Measurements from ENCODE around the gene TMOD3. TPM values are rescaled to one million over a fixed set of nuclear protein-coding genes. Genes with fewer than 3 reads are reported as not detected.

TMOD3 gene
- total and polyA plus RNA-seq, 12 donors = 3.9 to 42.5 (median 22.4) TPM

DNA sequence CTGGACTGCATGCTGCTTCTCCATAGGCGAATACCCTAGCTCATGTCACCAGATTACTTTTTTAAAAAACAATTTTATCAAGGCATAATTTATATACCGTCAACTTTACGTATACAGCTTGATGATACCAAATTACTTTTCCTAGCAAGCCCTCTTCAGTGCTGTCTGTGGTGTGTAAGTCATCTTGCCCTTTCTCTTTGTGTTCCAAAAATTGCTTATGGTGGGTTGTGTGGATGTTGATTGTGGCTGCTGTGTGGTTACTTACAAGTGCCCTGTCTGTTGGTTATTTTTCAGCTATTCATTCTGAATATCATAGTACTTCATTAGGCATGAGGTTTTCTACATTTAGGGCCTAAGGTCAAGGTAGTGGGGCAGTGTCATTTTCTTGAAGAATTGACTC lies 12.8 kb downstream of the TMOD3 start:
- Histone ChIP-seq H3K4me1 (replicated peaks in 1 of 2) (peaks cover 16 to 76% of the 10 kb centered on the region in 2 donors), H3K27ac (no peak overlapping the region)

DNA sequence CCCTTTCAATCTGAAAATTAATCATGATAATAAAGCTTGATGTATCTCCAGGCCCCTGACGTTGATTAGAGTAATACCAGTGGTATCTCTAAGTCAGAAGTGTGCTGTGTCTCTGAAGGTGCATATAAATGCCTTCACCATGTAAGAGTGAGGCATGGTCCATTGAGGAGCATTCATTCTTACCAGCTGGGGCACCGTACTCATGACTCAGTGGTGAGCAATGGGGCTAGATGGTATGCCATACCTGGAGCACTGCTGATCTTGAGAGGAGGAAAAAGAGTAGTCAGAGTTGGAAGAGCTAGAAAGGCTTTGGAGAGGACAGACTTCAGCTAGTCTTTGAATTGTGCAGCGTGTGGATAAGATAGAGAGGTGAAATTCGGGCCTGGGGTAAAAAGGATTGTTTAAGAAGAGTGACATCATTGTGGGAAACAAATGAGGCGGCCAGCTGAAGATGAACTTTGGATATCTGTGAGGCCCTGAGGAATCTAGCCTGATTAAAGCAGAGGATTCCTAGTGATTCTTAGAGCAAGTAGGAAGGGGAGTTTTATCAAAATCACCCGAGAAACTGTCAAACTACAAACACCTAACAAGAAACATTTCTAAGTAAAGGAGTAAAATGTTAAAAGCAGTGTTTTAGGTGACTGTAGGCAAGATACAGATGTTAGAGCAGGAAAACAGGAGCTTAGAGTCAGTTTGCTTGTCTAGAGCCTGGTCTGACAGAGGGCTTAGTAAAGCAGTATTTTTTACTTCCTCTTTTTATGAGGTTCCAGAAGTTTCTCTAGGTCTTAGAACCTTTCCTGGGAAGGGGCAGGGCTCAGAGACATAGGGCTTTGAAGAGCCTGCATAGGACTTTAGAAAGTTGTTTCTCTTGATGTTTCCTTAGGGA lies 13.6 kb downstream of the TMOD3 start:
- Histone ChIP-seq H3K4me1 (replicated peaks in 1 of 2) (peaks cover 12 to 68% of the 10 kb centered on the region in 2 donors), H3K27me3 (no peaks in the 10 kb centered on the region), H3K4me3 (no peak overlapping the region), H3K36me3 (replicated peaks in 1 of 2) (no peaks in the 10 kb centered on the region), H3K27ac (no peak overlapping the region), H3K9me3 (replicated peaks in 1 of 3) (no peaks in the 10 kb centered on the region)
- 75 to 82% (median 78%) methylated on average over 6 of the region's 6 CpGs for WGBS, 4 donors
- DNase-seq = no peak
- intact Hi-C loops (cut with DNase I) = no loop called here
- TF ChIP-seq, protein P1, sequence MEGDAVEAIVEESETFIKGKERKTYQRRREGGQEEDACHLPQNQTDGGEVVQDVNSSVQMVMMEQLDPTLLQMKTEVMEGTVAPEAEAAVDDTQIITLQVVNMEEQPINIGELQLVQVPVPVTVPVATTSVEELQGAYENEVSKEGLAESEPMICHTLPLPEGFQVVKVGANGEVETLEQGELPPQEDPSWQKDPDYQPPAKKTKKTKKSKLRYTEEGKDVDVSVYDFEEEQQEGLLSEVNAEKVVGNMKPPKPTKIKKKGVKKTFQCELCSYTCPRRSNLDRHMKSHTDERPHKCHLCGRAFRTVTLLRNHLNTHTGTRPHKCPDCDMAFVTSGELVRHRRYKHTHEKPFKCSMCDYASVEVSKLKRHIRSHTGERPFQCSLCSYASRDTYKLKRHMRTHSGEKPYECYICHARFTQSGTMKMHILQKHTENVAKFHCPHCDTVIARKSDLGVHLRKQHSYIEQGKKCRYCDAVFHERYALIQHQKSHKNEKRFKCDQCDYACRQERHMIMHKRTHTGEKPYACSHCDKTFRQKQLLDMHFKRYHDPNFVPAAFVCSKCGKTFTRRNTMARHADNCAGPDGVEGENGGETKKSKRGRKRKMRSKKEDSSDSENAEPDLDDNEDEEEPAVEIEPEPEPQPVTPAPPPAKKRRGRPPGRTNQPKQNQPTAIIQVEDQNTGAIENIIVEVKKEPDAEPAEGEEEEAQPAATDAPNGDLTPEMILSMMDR (IDR thresholded peaks at IDR 0.05) = no peak

More for the DNA sequence above, 12.8 kb downstream of the TMOD3 start:
- 92 to 100% (median 96%) methylated on average over 3 of the region's 3 CpGs for WGBS, 4 donors
- DNase-seq = no peak
- Histone ChIP-seq H3K36me3 (replicated peaks in 1 of 2) (no peaks in the 10 kb centered on the region), H3K27me3 (no peaks in the 10 kb centered on the region), H3K4me3 (no peak overlapping the region), H3K9me3 (replicated peaks in 1 of 3) (no peaks in the 10 kb centered on the region)
- no peak for TF ChIP-seq POLR2A (IDR thresholded peaks at IDR 0.05)
- TF ChIP-seq, protein P1 (IDR thresholded peaks at IDR 0.05) = no peak
- intact Hi-C loops (cut with DNase I) = no loop called here

DNA sequence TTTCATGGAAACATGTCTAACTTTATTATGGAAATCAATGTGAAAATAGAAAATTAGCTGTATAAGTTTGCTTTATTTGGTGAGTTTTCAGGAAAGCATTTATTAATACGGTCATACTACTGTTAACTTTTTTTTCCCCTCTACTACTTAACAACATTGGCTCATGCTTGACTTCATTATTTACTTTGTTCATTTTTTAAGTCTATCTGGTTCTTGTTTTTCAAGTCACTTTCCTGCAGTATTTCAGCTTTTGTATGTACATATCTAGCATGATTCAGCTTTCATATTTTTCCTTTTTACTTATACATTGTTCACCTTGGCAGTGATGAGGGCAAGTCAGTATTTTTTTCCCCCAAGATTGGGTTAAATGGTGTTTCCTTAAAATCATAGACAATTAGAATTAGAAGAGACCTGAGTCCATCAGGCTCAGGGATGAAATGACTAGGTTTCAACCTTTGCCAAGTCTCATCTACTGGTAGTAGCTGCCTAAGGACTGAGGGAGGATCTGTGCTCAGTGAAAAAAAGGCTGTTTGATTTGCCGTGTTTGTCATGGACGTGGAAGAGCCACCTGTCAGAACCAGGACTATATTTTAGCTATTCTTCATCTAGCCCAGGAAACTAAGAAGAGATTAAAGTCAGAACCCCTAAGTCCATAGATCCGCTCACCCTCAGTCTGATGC lies 15.4 kb downstream of the TMOD3 start:
- no peak overlapping the region for H3K4me3 ChIP-seq
- TF ChIP-seq POLR2A (IDR thresholded peaks at IDR 0.05) = no peak
- TF ChIP-seq, protein P1 (IDR thresholded peaks at IDR 0.05) = no peak

DNA sequence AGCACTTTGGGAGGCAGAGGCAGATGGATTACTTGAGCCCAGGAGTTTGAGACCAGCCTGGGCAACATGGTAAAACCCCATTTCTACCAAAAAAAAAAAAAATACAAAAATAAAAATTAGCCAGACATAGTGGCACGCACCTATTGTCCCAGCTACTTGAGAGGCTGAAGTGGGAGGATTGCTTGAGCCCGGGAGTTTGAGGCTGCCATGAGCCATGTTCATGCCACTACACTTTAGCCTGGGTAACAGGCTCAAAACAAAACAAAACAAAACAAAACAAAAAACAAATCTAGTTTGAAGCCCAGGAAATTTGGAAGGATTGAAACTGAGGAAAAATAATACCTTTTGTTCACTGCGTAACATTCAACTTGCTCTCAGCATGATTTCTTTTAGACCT lies 16.6 kb downstream of the TMOD3 start:
- no peaks in the 10 kb centered on the region for H3K36me3 ChIP-seq (replicated peaks in 1 of 2)
- H3K4me1 ChIP-seq (replicated peaks in 1 of 2) = peaks cover 18 to 63% of the 10 kb centered on the region in 2 donors
- H3K4me3 ChIP-seq = no peak overlapping the region
- no peaks in the 10 kb centered on the region for H3K27me3 ChIP-seq
- TF ChIP-seq POLR2A (IDR thresholded peaks at IDR 0.05) = no peak
- TF ChIP-seq, protein P1 (IDR thresholded peaks at IDR 0.05) = no peak
- peak overlapping the region in 3 of 5 donors; percentile 30 to 42 (median 36) for H3K27ac ChIP-seq
- DNase-seq = no peak
- intact Hi-C loops (cut with DNase I) = no loop called here
- WGBS, 4 donors = 83 to 92% (median 87%) methylated on average over 3 of the region's 3 CpGs
- H3K9me3 ChIP-seq (replicated peaks in 1 of 3) = no peaks in the 10 kb centered on the region

More for the DNA sequence above, 15.4 kb downstream of the TMOD3 start:
- H3K9me3 ChIP-seq (replicated peaks in 1 of 3) = no peaks in the 10 kb centered on the region
- H3K36me3 ChIP-seq (replicated peaks in 1 of 2) = no peaks in the 10 kb centered on the region
- H3K4me1 ChIP-seq (replicated peaks in 1 of 2) = peaks cover 18 to 69% of the 10 kb centered on the region in 2 donors
- intact Hi-C loops (cut with DNase I) = no loop called here
- H3K27ac ChIP-seq = peak overlapping the region in 1 of 5 donors; percentile 8
- no peak for DNase-seq
- 86 to 87% (median 86%) methylated on average over 4 of the region's 4 CpGs for WGBS, 4 donors
- H3K27me3 ChIP-seq = no peaks in the 10 kb centered on the region
